OCI-LY1 (cell line): ENCODE data around the gene NXNL2.

ENCODE experiments used
- CTCF ChIP-seq: fragments of 200-600 bp; sonication (generic), shearing (Covaris generic); IDR thresholded peaks from 2 replicates; pipeline ENCODE4 v1.5.1; 2017; ENCODE audit warnings: mild to moderate bottlenecking, antibody characterized with exemption, low read length, moderate library complexity, mixed read lengths
- EZH2 ChIP-seq: fragments of 200-600 bp; sonication (generic), shearing (Covaris generic); IDR thresholded peaks from 2 replicates; pipeline ENCODE4 v1.8.0; 2017; ENCODE audit warnings: borderline replicate concordance, mixed run types, mild to moderate bottlenecking, antibody characterized with exemption, low read length, moderate library complexity, mixed read lengths

GRCh38 chr9:88578121-88579049 lies 43.4 kb downstream of the NXNL2 start:
- peak; percentile 91 for TF ChIP-seq CTCF
- no peak for TF ChIP-seq EZH2
